ENCODE data around the gene TCHP.

DNA sequence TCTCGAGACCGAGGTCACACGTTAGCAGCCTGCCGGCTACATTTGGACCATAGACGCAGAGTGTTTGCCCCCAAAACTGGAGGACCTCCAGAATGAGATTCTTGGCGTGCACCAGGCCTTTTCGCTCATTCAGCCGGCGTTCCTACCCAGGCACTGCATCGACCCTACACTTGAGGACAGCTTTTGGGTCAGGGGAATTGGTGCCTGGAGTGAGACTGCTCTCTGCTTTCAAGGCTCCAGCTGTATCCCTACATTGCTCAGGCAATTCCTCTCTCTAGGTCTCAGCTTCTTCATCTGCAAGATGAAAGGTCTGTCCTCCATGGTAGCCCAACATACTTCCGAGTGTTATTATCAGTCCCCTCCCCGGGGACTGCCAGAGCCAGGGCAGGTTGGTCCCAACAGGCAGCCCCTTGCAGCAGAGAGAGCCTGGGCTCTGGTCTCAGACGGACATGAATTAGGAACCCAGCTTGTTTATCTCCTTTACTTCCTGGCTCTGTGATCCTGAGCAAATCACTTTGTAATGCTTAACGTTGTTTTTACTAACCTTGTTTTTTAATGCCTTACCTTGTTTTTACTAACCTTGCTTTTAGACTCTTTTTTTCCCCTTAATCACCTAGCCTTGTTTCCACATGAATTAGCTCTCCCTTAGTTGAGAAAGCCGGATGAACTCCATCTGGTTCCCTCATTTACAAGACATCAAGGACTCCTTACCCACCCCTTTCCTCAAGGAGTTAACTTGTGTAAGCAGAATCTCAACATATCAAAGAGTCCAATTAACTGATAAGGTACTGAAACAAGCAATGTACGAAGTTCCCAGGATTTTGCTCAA lies 892 bp downstream of the TCHP start:
- TF ChIP-seq CTCF (IDR thresholded peaks at IDR 0.05; ENCODE audit: insufficient read depth, low read length, poor library complexity, severe bottlenecking) (no peak), EZH2phosphoT487 (conservative IDR thresholded peaks at IDR 0.05; ENCODE audit: low read length) (no peak)
